Smooth muscle cell of the brain vasculature (primary cell): Measurements from ENCODE around the gene DCAF5.
"Not testable (repeated sequence)": the region's sequence is repeated elsewhere in the genome, so short reads cannot be mapped to it uniquely, and the experiment has no call there.

Experiments
- DNase-seq: peaks from one replicate; pipeline ENCODE4 v3.0.0-alpha.2; 2012; ENCODE audit warnings: low read depth, low spot score

Gene DCAF5

DNA sequence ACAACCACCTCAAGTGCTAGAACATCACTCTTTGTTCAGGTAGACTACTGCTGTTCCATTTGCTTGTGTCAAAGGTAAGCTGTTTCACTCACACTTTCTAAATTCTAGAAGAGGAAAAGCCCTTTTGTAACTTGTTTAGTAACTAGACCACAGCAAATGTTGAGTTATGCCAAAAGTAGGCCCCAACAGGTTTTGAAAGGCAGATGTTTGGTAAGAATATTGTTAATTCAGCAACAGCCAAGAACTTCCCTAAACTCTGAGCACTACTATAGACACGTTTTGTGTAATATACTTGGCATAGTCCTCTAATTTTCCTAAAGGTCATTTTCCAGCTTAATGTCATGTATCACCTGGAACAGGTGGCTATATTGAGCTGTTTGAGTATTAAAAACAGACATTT lies 79.0 kb downstream of the DCAF5 start:
- DNase-seq: no peak

DNA sequence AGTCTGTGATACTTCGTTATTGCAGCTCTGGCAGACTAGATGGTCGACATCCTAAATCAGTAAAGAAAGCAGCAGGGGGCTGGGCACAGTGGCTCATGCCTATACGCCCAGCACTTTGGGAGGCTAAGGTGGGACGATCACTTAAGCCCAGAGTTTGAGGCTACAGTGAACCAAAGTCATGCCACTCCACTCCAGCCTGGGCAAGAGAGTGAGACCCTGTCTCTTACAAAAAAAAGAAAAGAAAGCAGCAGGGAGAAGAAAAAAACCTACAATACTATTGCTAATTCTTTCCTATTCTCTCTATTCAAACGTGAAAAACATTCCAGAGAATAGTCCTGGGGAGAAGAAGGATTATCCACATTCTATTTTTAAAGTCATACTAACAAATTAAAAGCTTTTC lies 79.5 kb downstream of the DCAF5 start:
- DNase-seq: no peak

DNA sequence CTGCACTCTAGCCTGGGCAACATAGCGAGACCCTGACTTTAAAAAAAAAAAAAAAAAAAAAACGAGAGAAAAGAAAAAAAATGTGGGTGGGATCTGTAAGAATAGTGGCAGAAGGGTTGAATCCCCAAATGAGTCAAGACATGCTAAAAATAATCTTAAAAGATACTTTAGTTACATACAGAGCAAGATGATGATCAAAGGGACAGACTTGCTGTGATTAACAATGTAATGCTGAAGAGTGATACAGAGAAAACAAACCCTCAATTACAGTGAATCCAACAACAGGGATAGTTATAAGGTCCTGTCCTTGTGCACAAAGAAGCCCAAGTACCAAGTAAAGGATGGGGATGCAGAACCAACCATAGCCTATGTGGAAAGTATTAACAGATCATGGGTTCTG lies 80.3 kb downstream of the DCAF5 start:
- no peak for DNase-seq

DNA sequence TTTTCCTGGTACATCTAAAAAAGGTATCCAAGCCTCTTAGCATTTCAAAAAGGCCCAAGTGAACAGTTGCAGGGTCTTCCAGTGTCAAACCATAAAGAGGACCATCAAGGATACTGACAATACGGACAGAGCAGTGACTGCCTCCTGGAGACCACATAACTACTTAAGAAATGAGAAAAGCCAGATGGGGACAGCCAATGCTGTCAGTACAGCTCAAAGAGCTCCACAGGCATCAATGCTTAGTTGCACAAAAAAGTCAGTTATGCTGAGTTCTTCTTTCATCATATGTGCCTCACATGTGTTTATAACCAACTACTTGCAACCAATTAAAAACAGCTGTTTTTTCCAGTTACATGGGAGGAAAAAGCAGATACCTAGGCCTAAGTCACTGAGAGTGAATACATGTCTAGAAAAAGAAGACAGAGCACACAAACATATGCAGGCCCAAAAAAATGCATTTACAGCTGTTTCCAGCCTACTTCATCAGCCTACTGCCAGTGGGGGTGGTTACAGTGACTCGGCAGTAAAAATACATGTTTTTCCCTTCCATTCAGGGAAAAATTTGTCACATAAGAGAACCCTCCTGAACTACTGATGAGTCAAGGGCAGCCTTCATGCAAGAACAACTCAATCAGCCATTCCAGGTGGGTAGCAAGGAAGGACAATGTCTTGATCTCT lies 84.0 kb downstream of the DCAF5 start:
- no peak for DNase-seq

GRCh38 chr14:69066396-69067171 lies 86.3 kb downstream of the DCAF5 start:
- no peak for DNase-seq

DNA sequence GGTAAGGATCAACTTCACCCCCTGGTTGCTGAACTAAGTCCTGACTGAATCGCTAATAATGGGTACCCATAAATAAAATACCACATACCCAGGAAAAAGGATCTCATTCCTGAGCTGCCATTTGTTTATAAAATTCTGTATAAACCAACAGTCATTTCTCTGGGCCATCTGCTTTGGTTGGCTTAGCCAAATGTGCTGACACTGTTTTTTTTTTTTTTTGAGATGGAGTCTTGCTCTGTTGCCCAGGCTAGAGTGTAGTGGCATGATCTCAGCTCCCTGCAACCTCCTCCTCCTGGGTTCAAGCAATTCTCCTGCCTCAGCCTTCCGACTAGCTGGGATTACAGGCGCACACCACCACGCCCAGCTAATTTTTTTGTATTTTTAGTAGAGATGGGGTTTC lies 87.0 kb downstream of the DCAF5 start:
- DNase-seq: not testable (repeated sequence)

GRCh38 chr14:69064596-69064995 lies 88.3 kb downstream of the DCAF5 start:
- DNase-seq: no peak

- peak; percentile 62 for DNase-seq
These were observed 93.0 kb downstream of the DCAF5 start for GRCh38 chr14:69059658-69060623.

- no peak for DNase-seq
These were observed 96.7 kb downstream of the DCAF5 start for GRCh38 chr14:69055999-69056788.

- peak; percentile 66 for DNase-seq
These were observed 97.8 kb downstream of the DCAF5 start for GRCh38 chr14:69055125-69055524.

- DNase-seq: no peak
These were observed 98.9 kb downstream of the DCAF5 start for GRCh38 chr14:69054030-69054429.

GRCh38 chr14:69052181-69052601 lies 100.7 kb downstream of the DCAF5 start:
- DNase-seq: no peak

DNA sequence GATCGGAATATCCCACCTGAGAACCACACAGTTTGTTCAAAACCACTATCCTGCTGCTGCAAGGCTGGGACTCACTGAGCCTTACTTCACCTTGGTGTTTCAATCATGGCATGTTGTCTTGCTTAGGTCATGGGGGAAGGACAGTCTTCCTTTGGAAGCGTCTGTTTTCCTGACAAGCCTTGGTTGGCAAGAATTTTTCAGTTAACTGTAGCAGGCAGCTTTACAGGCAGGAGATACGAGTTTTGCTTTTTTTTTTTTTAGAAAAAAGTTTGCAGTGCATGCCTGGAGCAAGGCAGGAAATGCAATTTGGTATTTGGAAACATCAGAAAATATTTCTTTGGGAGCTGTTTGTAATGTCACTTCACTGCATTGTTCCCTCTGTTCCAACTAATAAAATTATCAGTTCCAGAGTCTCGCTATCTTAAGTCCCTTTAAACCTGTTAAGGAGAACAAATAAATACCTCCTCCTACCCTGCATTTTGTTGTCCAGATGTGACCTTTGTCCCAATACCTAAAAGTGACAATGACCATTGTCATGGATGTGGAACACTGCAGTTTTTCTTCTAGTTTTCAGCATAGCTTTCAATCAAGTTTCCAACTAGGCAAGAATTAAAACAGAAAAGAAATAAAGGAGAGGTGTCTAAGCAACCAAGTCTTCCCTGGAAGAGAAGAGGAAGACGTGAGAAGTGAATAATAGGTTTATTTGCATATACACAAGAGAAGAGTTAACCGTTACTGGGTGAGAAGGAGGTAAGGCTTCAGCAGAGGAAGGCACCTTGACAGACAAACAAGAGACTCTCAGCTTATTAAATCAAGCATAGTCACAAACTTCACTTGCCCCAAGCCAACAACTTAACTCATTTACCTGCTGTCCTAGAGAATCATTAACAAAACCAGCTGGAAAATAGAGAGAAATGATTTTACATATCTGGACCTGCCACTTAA lies 102.4 kb downstream of the DCAF5 start:
- no peak for DNase-seq

DNA sequence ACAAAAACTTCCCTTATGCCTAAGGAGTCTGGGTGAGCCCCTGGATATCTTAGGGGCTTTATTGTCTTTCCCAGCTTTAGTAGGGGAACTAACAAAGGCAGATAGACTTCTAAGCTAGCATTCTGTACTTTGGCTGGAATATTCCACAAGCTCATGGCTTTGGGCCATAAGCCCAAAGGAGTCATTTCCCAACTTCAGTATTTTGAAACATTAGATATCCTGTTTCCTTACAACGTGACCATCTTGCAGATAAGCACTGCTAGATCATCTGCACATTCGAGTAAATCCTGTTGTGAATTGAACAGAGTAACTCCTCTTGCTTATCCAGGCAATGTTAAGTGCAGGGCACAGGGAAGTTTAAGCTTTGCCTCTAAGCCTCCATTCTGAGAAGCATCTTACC lies 103.2 kb downstream of the DCAF5 start:
- DNase-seq: no peak

GRCh38 chr14:69048456-69048855 lies 104.5 kb downstream of the DCAF5 start:
- DNase-seq: no peak

DNA sequence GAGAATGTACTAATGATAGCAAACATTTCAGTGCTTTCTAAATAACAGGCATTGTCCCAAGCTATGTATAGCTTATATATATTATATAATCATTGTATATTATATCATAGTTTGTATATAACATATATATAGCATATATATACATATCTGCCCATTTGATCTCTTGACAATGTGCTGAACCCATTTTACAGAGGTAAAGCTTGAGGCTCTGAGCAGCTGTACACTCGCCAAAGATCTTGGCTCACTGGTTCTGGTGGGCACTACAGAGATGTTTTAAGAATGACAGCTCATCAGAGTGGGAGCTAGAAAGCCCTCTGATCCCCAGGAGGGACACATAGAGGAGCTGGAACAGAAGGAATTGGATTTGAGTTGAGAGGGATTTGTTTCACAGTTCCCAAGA lies 105.7 kb downstream of the DCAF5 start:
- no peak for DNase-seq

- no peak for DNase-seq
These were observed 106.5 kb downstream of the DCAF5 start for GRCh38 chr14:69046476-69046860.

- no peak for DNase-seq
These were observed 107.0 kb downstream of the DCAF5 start for GRCh38 chr14:69045857-69046475.

DNA sequence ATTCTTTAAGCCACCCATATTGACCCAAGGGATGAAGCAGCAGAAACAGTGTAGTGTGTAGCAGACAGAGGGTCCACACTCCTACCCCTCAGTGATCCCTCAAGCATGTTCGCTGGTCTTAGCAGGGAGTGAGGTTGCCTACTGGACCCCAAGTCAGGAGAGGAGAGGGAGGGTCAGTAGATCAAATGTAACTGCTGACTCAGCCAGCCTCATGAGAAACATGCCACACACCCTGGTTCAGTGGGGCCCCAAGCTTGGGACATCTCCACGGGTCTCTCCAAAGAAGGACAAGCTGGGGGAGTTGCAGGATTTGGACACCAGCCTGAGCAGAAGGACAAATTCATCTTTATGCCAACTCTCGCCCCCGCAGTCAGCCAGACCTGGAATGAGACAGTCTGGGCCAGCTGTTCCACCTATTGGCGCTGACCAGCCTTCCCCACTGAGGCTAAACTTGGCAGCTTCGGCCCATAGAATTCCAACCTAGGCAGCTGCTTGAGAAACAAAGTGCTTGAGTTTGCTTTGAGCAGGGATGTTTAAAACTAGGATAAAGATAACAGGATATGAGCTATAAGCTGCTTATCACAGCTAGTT lies 107.9 kb downstream of the DCAF5 start:
- no peak for DNase-seq
